ENCODE results near the gene GFY. TPM values are rescaled to one million over a fixed set of nuclear protein-coding genes. Genes with fewer than 3 reads are reported as not detected.

GFY gene
- total and polyA plus RNA-seq, 2 donors: 0.05 TPM; not detected in 1

- 69% methylated on average over 15 of the region's 15 CpGs for WGBS
These were observed 50.2 kb downstream of the GFY start for GRCh38 chr19:49475191-49475917.

GRCh38 chr19:49475995-49476880 is 51.0 kb downstream of the GFY start:
- no peaks in the 10 kb centered on the region for H3K27me3 ChIP-seq (ENCODE audit: control insufficient read depth in 2 of 2, insufficient read depth in 1 of 2, low read length in 1 of 2)
- peaks cover 9 to 17% of the 10 kb centered on the region in 2 donors for H3K36me3 ChIP-seq (ENCODE audit: control insufficient read depth in 2 of 2, insufficient read depth in 2 of 2, low read length in 1 of 2)
- peaks cover 17 to 50% of the 10 kb centered on the region in 2 donors for H3K4me1 ChIP-seq (ENCODE audit: control insufficient read depth in 2 of 2, insufficient read depth in 2 of 2, low read length in 2 of 2)
- DNase-seq (ENCODE audit: low read depth in 6 of 9, low spot score in 9 of 9): peak in 3 of 9 donors; percentile 64 to 78 (median 69)
- 57% methylated on average over 27 of the region's 27 CpGs for WGBS
- peaks cover 0 to 13% of the 10 kb centered on the region in 2 donors for H3K9me3 ChIP-seq (ENCODE audit: control insufficient read depth in 2 of 2, insufficient read depth in 1 of 2, low read length in 1 of 2)
- H3K27ac ChIP-seq (ENCODE audit: low read depth in 1 of 2, low read length in 1 of 2): peak overlapping the region; percentile 72 to 95
- H3K4me3 ChIP-seq (ENCODE audit: low read length in 2 of 2): peak overlapping the region; percentile 21 to 76

More at GRCh38 chr19:49475191-49475917, 50.2 kb downstream of the GFY start:
- Histone ChIP-seq H3K27ac (ENCODE audit: low read depth in 1 of 2, low read length in 1 of 2) (peak overlapping the region; percentile 95 to 99), H3K36me3 (ENCODE audit: control insufficient read depth in 2 of 2, insufficient read depth in 2 of 2, low read length in 1 of 2) (peaks cover 7 to 11% of the 10 kb centered on the region in 2 donors), H3K9me3 (ENCODE audit: control insufficient read depth in 2 of 2, insufficient read depth in 1 of 2, low read length in 1 of 2) (peaks cover 0 to 12% of the 10 kb centered on the region in 2 donors), H3K27me3 (ENCODE audit: control insufficient read depth in 2 of 2, insufficient read depth in 1 of 2, low read length in 1 of 2) (no peaks in the 10 kb centered on the region), H3K4me1 (ENCODE audit: control insufficient read depth in 2 of 2, insufficient read depth in 2 of 2, low read length in 2 of 2) (peaks cover 23 to 59% of the 10 kb centered on the region in 2 donors), H3K4me3 (ENCODE audit: low read length in 2 of 2) (peak overlapping the region; percentile 76 to 88)
- peak in 1 of 9 donors; percentile 48 for DNase-seq (ENCODE audit: low read depth in 6 of 9, low spot score in 9 of 9)

Other genes starting within 250 kb of the GFY start
- gene SLC6A16, start 100.2 kb upstream of the GFY start, total RNA-seq: 0.76 TPM
- gene SLC6A16, start 100.2 kb upstream of the GFY start, polyA plus RNA-seq: 2.5 TPM
- gene CD37, start 90.0 kb upstream of the GFY start, total RNA-seq: 31.6 TPM
- gene CD37, start 90.0 kb upstream of the GFY start, polyA plus RNA-seq: 78.4 TPM
- 4.1 TPM for gene TEAD2, start 63.0 kb upstream of the GFY start, total RNA-seq
- 6.6 TPM for gene TEAD2, start 63.0 kb upstream of the GFY start, polyA plus RNA-seq
- gene DKKL1, start 61.5 kb upstream of the GFY start, total RNA-seq: 0.14 TPM
- 0.21 TPM for gene DKKL1, start 61.5 kb upstream of the GFY start, polyA plus RNA-seq
- 0.09 TPM for gene KASH5, start 37.1 kb upstream of the GFY start, total RNA-seq
- gene KASH5, start 37.1 kb upstream of the GFY start, polyA plus RNA-seq: 0.09 TPM
- gene PTH2, start 1.9 kb upstream of the GFY start, total RNA-seq: not detected
- not detected for gene PTH2, start 1.9 kb upstream of the GFY start, polyA plus RNA-seq
- gene SLC17A7, start 16.1 kb downstream of the GFY start, total RNA-seq: under 0.01 TPM
- gene SLC17A7, start 16.1 kb downstream of the GFY start, polyA plus RNA-seq: 0.57 TPM
- 99.1 TPM for gene PIH1D1, start 26.4 kb downstream of the GFY start, total RNA-seq
- 130 TPM for gene PIH1D1, start 26.4 kb downstream of the GFY start, polyA plus RNA-seq
- 28.5 TPM for gene ALDH16A1, start 27.8 kb downstream of the GFY start, total RNA-seq
- gene ALDH16A1, start 27.8 kb downstream of the GFY start, polyA plus RNA-seq: 51.6 TPM
- 22.3 TPM for gene FLT3LG, start 48.8 kb downstream of the GFY start, total RNA-seq
- 32.1 TPM for gene FLT3LG, start 48.8 kb downstream of the GFY start, polyA plus RNA-seq
- gene RPL13A, start 62.2 kb downstream of the GFY start, total RNA-seq: 3,666 TPM
- gene RPL13A, start 62.2 kb downstream of the GFY start, polyA plus RNA-seq: 4,231 TPM
- 3,463 TPM for gene RPS11, start 71.0 kb downstream of the GFY start, total RNA-seq
- 4,965 TPM for gene RPS11, start 71.0 kb downstream of the GFY start, polyA plus RNA-seq
- 120 TPM for gene FCGRT, start 87.3 kb downstream of the GFY start, total RNA-seq
- 166 TPM for gene FCGRT, start 87.3 kb downstream of the GFY start, polyA plus RNA-seq
- gene RCN3, start 102.6 kb downstream of the GFY start, total RNA-seq: 8.8 TPM
- gene RCN3, start 102.6 kb downstream of the GFY start, polyA plus RNA-seq: 32.7 TPM
- 137 TPM for gene NOSIP, start 155.2 kb downstream of the GFY start, total RNA-seq
- 156 TPM for gene NOSIP, start 155.2 kb downstream of the GFY start, polyA plus RNA-seq
- 2.2 TPM for gene PRRG2, start 155.9 kb downstream of the GFY start, total RNA-seq
- gene PRRG2, start 155.9 kb downstream of the GFY start, polyA plus RNA-seq: 5.5 TPM
- gene PRR12, start 165.8 kb downstream of the GFY start, total RNA-seq: 2.3 TPM
- 10.2 TPM for gene PRR12, start 165.8 kb downstream of the GFY start, polyA plus RNA-seq
- gene RRAS, start 214.8 kb downstream of the GFY start, total RNA-seq: 12.7 TPM
- 60.9 TPM for gene RRAS, start 214.8 kb downstream of the GFY start, polyA plus RNA-seq
- gene SCAF1, start 216.8 kb downstream of the GFY start, total RNA-seq: 3.2 TPM
- 17.2 TPM for gene SCAF1, start 216.8 kb downstream of the GFY start, polyA plus RNA-seq
- gene IRF3, start 240.5 kb downstream of the GFY start, total RNA-seq: 83.6 TPM
- 259 TPM for gene IRF3, start 240.5 kb downstream of the GFY start, polyA plus RNA-seq
- gene BCL2L12, start 240.5 kb downstream of the GFY start, total RNA-seq: 18.7 TPM
- gene BCL2L12, start 240.5 kb downstream of the GFY start, polyA plus RNA-seq: 27.1 TPM

Data from thymus (tissue), 11 donors.